Activated CD8-positive, alpha-beta memory T cell treated with anti-CD3 and anti-CD28 coated beads, Interleukin-2, amount 50 U/mL, for 24 hours (primary cell): Measurements from ENCODE around the gene CSF2.
"Not testable (repeated sequence)": the region's sequence is repeated elsewhere in the genome, so short reads cannot be mapped to it uniquely, and the experiment has no call there.

Experiments used
- DNase-seq: peaks from one replicate; pipeline ENCODE4 v3.0.0-alpha.2; 2020; ENCODE audit errors: extremely low read depth

CSF2 gene

GRCh38 chr5:132108495-132108894 is 34.9 kb downstream of the CSF2 start:
- DNase-seq, result not testable (repeated sequence)

- not testable (repeated sequence) for DNase-seq
Observed at GRCh38 chr5:132108957-132109356, 35.4 kb downstream of the CSF2 start.

DNA sequence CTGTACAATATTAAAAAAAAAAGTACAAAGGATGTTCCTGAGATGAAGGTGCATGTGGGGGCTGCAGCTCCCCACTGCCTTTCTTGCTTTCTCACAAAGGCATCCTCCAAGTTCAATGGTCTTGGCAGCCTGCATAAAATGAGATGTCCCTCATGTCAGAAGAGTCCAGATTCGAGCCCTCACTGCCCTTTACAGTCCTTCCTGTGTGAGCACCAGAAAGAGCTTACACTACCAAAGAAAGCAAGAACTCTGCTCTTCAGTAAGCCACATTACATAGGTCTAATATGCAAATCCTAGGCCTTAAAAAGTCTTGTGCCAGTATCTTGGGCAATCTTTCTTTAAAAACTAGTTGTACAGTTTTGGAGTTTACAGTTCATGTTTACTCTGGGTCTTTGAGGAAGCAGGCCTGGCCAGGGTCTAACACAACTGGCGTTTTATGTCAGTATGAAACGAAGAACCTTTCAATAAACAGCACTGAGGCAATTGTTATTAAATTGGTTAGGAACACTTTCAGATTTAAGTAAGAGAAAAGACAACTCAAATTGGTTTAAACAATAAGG is 36.0 kb downstream of the CSF2 start:
- DNase-seq, result no peak

GRCh38 chr5:132110195-132110594 is 36.6 kb downstream of the CSF2 start:
- DNase-seq, result no peak

- DNase-seq, result no peak
Observed at GRCh38 chr5:132110930-132111329, 37.3 kb downstream of the CSF2 start.

- no peak for DNase-seq
Observed at GRCh38 chr5:132112111-132112510, 38.5 kb downstream of the CSF2 start.

GRCh38 chr5:132114150-132115121 is 40.8 kb downstream of the CSF2 start:
- DNase-seq, result no peak

DNA sequence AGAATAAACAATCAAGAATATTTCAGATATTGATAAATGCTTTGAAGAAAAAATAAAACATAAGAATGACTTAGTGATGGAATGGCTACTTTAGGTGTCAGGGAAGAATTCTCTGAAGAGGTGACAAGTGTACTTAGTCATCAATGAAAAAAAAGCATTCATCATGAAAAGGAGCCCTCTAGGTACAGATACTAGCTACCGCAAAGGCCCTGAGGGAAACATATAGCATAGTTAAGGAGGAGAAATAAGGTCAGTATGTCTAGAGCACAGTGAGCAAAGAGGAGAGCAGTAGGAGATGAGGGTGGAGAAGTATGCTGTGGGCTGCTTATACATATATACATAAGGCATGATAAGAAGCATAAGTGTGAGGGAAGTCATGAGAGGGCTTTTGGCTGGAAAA is 41.8 kb downstream of the CSF2 start:
- DNase-seq, result no peak

GRCh38 chr5:132116072-132116471 is 42.5 kb downstream of the CSF2 start:
- no peak for DNase-seq

- not testable (repeated sequence) for DNase-seq
Observed at GRCh38 chr5:132116909-132117489, 43.4 kb downstream of the CSF2 start.

DNA sequence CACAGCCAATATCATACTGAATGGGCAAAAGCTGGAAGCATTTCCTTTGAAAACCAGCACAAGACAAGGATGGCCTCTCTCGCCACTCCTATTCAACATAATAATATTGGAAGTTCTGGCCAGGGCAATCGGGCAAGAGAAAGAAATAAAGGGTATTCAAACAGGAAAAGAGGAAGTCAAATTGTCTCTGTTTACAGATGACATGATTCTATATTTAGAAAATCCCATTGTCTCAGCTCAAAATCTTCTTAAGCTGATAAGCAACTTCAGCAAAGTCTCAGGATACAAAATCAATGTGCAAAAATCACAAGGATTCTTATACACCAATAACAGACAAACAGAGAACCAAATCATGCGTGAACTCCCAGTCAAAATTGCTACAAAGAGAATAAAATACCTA is 47.1 kb downstream of the CSF2 start:
- DNase-seq, result not testable (repeated sequence)

GRCh38 chr5:132122971-132123370 is 49.4 kb downstream of the CSF2 start:
- not testable (repeated sequence) for DNase-seq

DNA sequence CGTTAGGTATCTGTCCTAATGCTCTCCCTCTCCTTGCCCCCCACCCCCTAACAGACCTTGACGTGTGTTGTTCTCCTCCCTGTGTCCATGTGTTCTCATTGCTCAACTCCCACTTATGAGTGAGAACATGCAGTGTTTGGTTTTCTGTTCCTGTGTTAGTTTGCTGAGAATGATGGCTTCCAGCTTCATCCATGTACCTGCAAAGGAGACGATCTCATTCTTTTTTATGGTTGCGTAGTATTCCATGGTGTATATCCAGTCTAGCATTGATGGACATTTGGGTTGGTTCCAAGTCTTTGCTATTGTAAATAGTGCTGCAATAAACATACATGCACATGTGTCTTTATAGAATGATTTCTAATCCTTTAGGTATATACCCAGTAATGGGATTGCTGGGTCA is 50.0 kb downstream of the CSF2 start:
- not testable (repeated sequence) for DNase-seq
